Ascending aorta (tissue), 2 donors: ENCODE data around the gene ARL2BP. TPM values are rescaled to one million over a fixed set of nuclear protein-coding genes. Genes with fewer than 3 reads are reported as not detected.
"Not testable (repeated sequence)": the region's sequence is repeated elsewhere in the genome, so short reads cannot be mapped to it uniquely, and the experiment has no call there.

Experiments used
- DNase-seq, 2 donors: peaks; one replicate each; pipeline ENCODE4 v3.0.0-alpha.2; 2019; ENCODE audit warnings: low spot score in 2 of 2
- H3K27ac ChIP-seq, 2 donors: fragments of 200-600 bp; sonication (generic); one replicate each; pipeline ENCODE4 v1.5.1; 2016 to 2017; ENCODE audit warnings: mild to moderate bottlenecking in 1 of 2
- H3K27me3 ChIP-seq: fragments of 200-600 bp; sonication (generic); one replicate; pipeline ENCODE4 v1.5.1; 2017
- H3K36me3 ChIP-seq, 2 donors: fragments of 200-600 bp; sonication (generic); one replicate each; pipeline ENCODE4 v1.5.1; 2016
- H3K4me1 ChIP-seq, 2 donors: fragments of 200-600 bp; sonication (generic); one replicate each; pipeline ENCODE4 v1.5.1; 2016 to 2017; ENCODE audit warnings: mild to moderate bottlenecking in 1 of 2
- H3K4me3 ChIP-seq, 2 donors: fragments of 200-600 bp; sonication (generic); one replicate each; pipeline ENCODE4 v1.5.1; 2016 to 2017; ENCODE audit warnings: mild to moderate bottlenecking in 1 of 2
- H3K9me3 ChIP-seq, 2 donors: fragments of 200-600 bp; sonication (generic); one replicate each; pipeline ENCODE4 v1.5.1; 2016
- CTCF ChIP-seq, 3 experiments: fragments of 200-600 bp in 2 of 3; fragments of 450-650 bp in 1 of 3; sonication (generic) in 2 of 3; IDR thresholded peaks; one replicate each; pipeline ENCODE4 v1.5.1; 2016 to 2019; ENCODE audit warnings: antibody characterized with exemption in 3 of 3, mild to moderate bottlenecking in 1 of 3, moderate library complexity in 1 of 3
- intact Hi-C: fragments of 100-400 bp; cut with DNase I; formaldehyde crosslinking; loops from one replicate; pipeline ENCODE4 v1.15.1; 2023
- total RNA-seq: library from RNA; depleted of rRNA; stranded (reverse); fragments of >200 nt; gene quantifications from one replicate; pipeline ENCODE4 v1.1.0, GENCODE V29; 2016

ARL2BP gene
- 44.1 TPM for total RNA-seq

DNA sequence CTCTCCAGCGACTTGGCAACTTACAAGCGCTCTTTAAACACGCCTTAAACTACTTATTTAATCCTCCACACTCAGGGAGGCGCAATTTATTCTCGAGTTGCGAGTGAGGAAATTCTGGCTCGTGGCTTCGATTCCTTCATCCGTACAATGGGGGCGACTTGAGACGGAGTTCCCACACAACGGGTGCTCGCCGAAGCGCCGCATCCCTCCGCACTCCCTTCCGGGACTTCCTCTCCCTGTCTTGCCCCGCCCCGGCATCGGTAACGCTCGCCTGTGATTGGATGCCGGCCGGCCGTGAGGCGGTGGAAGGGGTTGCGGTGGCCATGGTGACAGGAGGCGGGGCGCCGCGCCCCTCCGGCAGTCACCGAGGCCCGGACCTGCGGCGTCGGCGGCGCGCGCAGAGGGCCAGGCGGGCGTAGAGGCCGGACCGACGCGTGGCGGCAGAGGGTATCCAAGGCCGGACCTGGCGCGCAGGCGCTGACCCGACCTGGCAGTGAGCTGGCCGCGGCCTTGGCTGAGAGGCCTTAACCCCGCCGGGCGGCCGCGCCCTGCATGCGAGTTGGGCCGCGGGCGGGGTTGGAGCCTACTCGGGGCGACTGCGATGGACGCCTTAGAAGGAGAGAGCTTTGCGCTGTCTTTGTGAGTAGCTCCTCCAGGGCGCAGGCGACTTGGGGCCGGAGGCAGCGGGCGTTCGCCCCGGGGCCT lies at the start of gene ARL2BP:
Gene ARL2BP, plus strand, starts transcription at position 493 of the 705 bp plus-strand sequence. Its CDS starts 109 bp downstream, at position 602.
- DNase-seq = peak; percentile 97 to 99
- Histone ChIP-seq H3K9me3 (no peaks in the 10 kb centered on the region), H3K27ac (peak within 1 kb of the TSS; percentile 92 to 96), H3K4me3 (peak within 1 kb of the TSS; percentile 79 to 81), H3K4me1 (peaks cover 2 to 12% of the 10 kb centered on the region in 2 donors), H3K36me3 (peaks cover 18 to 27% of the 10 kb centered on the region in 2 donors), H3K27me3 (no peaks in the 10 kb centered on the region)
- intact Hi-C loops = loop anchor here (1.0 to 10.0 kb wide), 7 partner anchors 50 to 490 kb away; partner anchors contain the start of genes CX3CL1, KATNB1, PSME3IP1 and RSPRY1
- TF ChIP-seq CTCF (IDR thresholded peaks at IDR 0.05) = no peak

DNA sequence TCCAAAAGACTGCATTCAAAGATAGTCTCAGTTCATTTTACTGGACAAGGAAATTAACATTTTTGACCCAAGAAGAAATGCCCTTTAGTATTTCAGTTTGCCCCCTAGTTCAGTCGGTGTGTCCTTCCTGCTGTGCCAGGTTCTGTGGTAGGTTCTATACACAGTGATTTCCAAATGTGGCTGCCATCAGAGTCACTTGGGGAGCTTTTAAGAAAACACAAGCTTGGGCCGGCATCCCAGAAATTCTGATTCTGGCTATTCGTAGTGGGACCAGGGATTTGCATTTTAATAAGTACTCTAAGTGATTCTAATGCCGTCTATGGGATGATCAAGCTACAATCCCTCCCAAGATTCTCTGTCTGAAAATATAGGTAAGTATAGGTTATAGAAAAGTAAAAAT lies 48.8 kb upstream of the ARL2BP start:
- Histone ChIP-seq H3K9me3 (no peaks in the 10 kb centered on the region), H3K36me3 (no peaks in the 10 kb centered on the region), H3K27me3 (no peaks in the 10 kb centered on the region), H3K4me3 (no peak overlapping the region), H3K4me1 (peaks cover 0 to 26% of the 10 kb centered on the region in 2 donors), H3K27ac (no peak overlapping the region)
- no peak for TF ChIP-seq CTCF (IDR thresholded peaks at IDR 0.05)
- intact Hi-C loops = no loop called here
- DNase-seq = no peak

DNA sequence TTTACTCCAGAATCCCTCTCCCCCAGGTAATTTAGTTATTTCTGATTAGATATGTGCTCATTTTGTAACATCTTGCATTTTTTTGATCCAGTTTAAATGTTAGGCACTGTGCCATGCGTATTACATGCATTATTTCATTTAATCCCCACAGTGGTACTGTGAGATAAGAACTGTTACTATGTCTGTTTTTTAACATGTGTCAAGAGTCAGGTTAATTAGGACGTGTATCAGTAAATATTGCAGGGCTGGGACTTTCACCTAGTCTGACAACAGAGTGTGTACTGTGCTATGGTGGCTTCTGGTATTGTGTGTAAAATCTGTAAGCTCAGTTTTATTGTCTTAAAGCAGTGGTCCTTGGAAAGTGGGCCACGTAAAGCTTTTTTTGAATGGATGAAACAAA lies 48.3 kb upstream of the ARL2BP start:
- H3K27ac ChIP-seq = no peak overlapping the region
- H3K27me3 ChIP-seq = no peaks in the 10 kb centered on the region
- TF ChIP-seq CTCF (IDR thresholded peaks at IDR 0.05) = no peak
- intact Hi-C loops = no loop called here
- H3K9me3 ChIP-seq = no peaks in the 10 kb centered on the region
- no peak for DNase-seq
- peaks cover 0 to 23% of the 10 kb centered on the region in 2 donors for H3K4me1 ChIP-seq
- no peaks in the 10 kb centered on the region for H3K36me3 ChIP-seq
- H3K4me3 ChIP-seq = no peak overlapping the region

DNA sequence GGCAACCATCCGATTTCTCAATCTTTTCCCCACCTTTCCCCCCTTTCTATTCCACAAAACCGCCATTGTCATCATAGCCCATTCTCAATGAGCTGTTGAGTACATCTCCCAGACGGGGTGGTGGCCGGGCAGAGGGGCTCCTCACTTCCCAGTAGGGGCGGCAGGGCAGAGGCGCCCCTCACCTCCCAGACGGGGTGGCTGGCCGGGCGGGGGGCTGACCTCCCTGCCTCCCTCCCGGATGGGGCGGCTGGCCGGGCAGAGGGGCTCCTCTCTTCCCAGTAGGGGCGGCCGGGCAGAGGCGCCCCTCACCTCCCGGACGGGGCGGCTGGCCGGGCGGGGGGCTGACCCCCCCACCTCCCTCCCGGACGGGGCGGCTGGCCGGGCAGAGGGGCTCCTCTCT lies 44.7 kb upstream of the ARL2BP start:
- H3K27ac ChIP-seq, H3K9me3 ChIP-seq, DNase-seq, H3K4me3 ChIP-seq, H3K27me3 ChIP-seq, intact Hi-C loops, H3K4me1 ChIP-seq: not testable (repeated sequence)
- peaks cover 9 to 10% of the 10 kb centered on the region in 2 donors for H3K36me3 ChIP-seq

- H3K27me3 ChIP-seq, H3K27ac ChIP-seq, DNase-seq, H3K4me3 ChIP-seq, intact Hi-C loops, H3K9me3 ChIP-seq, H3K4me1 ChIP-seq: not testable (repeated sequence)
- H3K36me3 ChIP-seq = peaks cover 15% of the 10 kb centered on the region in 2 donors
Measured at GRCh38 chr16:57200926-57201325, 44.1 kb upstream of the ARL2BP start.

GRCh38 chr16:57202095-57202886 lies 42.8 kb upstream of the ARL2BP start:
- intact Hi-C loops = no loop called here
- no peak for TF ChIP-seq CTCF (IDR thresholded peaks at IDR 0.05)
- Histone ChIP-seq H3K36me3 (peaks cover 20 to 27% of the 10 kb centered on the region in 2 donors), H3K4me3 (no peak overlapping the region), H3K27me3 (no peaks in the 10 kb centered on the region), H3K27ac (no peak overlapping the region), H3K4me1 (no peaks in the 10 kb centered on the region), H3K9me3 (no peaks in the 10 kb centered on the region)
- DNase-seq = no peak
